ENCODE results near the gene EMC7. TPM values are rescaled to one million over a fixed set of nuclear protein-coding genes. Genes with fewer than 3 reads are reported as not detected.

The EMC7 gene
- total and polyA plus RNA-seq, 2 experiments from 2014 or later, result 63.2 to 191 TPM

DNA sequence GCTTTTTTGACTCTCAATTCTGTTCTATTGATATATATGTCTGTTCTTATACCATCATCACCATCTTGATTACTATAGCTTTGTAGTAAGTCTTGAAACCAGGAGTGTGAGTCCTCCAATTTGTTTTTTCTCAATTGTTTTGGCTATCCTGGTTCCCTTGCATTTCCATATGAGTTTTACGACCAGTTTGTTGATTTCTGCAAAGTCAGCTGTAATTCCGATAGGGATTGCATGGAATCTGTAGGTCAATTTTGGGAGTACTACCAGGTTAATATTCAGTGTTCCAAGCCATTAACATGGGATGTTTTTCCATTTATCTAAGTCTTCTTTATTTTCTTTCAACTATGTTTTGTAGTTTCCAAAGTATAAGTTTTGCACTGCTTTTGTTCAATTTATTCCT lies 27.2 kb upstream of the EMC7 start:
- 45% methylated on average over 2 of the region's 2 CpGs for WGBS (ENCODE audit: low lambda C conversion rate, missing lambda C conversion rate)

DNA sequence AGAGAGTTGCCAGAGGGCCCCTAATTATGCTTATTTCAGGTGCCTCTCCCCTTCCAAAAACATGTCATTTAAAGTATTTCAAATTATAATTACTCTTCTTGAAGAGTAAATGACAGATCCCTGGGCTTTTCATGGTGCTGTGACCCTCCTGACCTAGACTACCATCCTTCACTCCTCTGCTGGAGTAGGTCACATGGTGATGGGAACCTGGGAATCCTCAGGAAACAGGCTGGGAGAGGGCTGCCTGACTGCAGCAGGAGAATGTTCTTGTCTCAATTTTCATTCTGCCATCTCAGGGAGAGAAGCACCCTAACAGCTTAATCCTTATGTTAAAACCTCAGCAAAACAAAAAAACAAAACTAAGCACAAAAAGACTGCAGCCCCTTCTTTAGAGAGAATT lies 24.9 kb upstream of the EMC7 start:
- no peaks in the 10 kb centered on the region for H3K9me3 ChIP-seq (ENCODE audit: low read depth)
- H3K4me1 ChIP-seq (ENCODE audit: insufficient read depth), result no peaks in the 10 kb centered on the region
- no peak for DNase-seq (ENCODE audit: low spot score)
- H2AFZ ChIP-seq, result no peak overlapping the region
- H3K9me2 ChIP-seq (replicated peaks; ENCODE audit: insufficient read depth), result no peaks in the 10 kb centered on the region
- H3K36me3 ChIP-seq (replicated peaks; ENCODE audit: insufficient read depth, low read depth), result no peaks in the 10 kb centered on the region
- no peak overlapping the region for H3K4me3 ChIP-seq
- no peaks in the 10 kb centered on the region for H3K79me2 ChIP-seq
- H3K27me3 ChIP-seq, result no peaks in the 10 kb centered on the region
- H3K4me2 ChIP-seq, result no peak overlapping the region
- no peak overlapping the region for H3K27ac ChIP-seq
- TF ChIP-seq, protein P1, sequence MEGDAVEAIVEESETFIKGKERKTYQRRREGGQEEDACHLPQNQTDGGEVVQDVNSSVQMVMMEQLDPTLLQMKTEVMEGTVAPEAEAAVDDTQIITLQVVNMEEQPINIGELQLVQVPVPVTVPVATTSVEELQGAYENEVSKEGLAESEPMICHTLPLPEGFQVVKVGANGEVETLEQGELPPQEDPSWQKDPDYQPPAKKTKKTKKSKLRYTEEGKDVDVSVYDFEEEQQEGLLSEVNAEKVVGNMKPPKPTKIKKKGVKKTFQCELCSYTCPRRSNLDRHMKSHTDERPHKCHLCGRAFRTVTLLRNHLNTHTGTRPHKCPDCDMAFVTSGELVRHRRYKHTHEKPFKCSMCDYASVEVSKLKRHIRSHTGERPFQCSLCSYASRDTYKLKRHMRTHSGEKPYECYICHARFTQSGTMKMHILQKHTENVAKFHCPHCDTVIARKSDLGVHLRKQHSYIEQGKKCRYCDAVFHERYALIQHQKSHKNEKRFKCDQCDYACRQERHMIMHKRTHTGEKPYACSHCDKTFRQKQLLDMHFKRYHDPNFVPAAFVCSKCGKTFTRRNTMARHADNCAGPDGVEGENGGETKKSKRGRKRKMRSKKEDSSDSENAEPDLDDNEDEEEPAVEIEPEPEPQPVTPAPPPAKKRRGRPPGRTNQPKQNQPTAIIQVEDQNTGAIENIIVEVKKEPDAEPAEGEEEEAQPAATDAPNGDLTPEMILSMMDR (IDR thresholded peaks at IDR 0.05; ENCODE audit: poor library complexity), result no peak
- TF ChIP-seq EZH2 (IDR thresholded peaks at IDR 0.05; ENCODE audit: borderline replicate concordance) (no peak), EZH2phosphoT487 (IDR thresholded peaks at IDR 0.05; ENCODE audit: low read depth, severe bottlenecking, unreplicated experiment) (no peak)
- H4K20me1 ChIP-seq (ENCODE audit: insufficient read depth, poor library complexity, severe bottlenecking), result no peaks in the 10 kb centered on the region

More for the DNA sequence above, 27.2 kb upstream of the EMC7 start:
- no peak for DNase-seq (ENCODE audit: low spot score)
- Histone ChIP-seq H3K4me1 (ENCODE audit: insufficient read depth) (no peaks in the 10 kb centered on the region), H4K20me1 (ENCODE audit: insufficient read depth, poor library complexity, severe bottlenecking) (no peaks in the 10 kb centered on the region), H3K4me2 (no peak overlapping the region), H3K36me3 (replicated peaks; ENCODE audit: insufficient read depth, low read depth) (no peaks in the 10 kb centered on the region), H3K27ac (no peak overlapping the region), H3K79me2 (no peaks in the 10 kb centered on the region), H3K9me2 (replicated peaks; ENCODE audit: insufficient read depth) (no peaks in the 10 kb centered on the region), H3K27me3 (no peaks in the 10 kb centered on the region), H3K4me3 (no peak overlapping the region), H2AFZ (no peak overlapping the region), H3K9me3 (ENCODE audit: low read depth) (no peaks in the 10 kb centered on the region)
- TF ChIP-seq, protein P1 (IDR thresholded peaks at IDR 0.05; ENCODE audit: poor library complexity), result no peak
- TF ChIP-seq EZH2 (IDR thresholded peaks at IDR 0.05; ENCODE audit: borderline replicate concordance), result no peak
- no peak for TF ChIP-seq EZH2phosphoT487 (IDR thresholded peaks at IDR 0.05; ENCODE audit: low read depth, severe bottlenecking, unreplicated experiment)

DNA sequence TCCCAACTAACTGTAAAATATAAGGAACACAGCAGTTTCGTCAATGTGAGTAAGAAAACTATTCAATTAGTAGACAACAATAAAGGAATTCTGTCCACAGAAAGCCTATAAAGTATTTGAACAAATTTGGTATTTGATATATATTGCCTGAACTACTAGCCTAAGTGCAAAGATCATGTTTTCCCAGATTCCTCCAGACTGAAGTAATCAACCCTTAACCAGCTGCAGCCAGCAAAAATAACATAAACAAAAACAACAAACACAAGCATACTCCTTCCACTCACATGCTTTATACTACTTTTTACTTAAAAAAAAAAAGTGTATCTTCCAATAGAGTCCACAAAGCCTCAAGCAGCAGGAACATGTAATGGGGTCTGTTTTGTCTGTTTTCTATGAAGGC lies 24.3 kb upstream of the EMC7 start:
- no peak for DNase-seq (ENCODE audit: low spot score)
- Histone ChIP-seq H3K9me2 (replicated peaks; ENCODE audit: insufficient read depth) (no peaks in the 10 kb centered on the region), H3K4me3 (no peak overlapping the region), H3K36me3 (replicated peaks; ENCODE audit: insufficient read depth, low read depth) (no peaks in the 10 kb centered on the region), H3K27ac (no peak overlapping the region), H2AFZ (no peak overlapping the region), H3K27me3 (no peaks in the 10 kb centered on the region), H3K4me2 (no peak overlapping the region), H3K9me3 (ENCODE audit: low read depth) (no peaks in the 10 kb centered on the region), H3K4me1 (ENCODE audit: insufficient read depth) (no peaks in the 10 kb centered on the region), H3K79me2 (no peaks in the 10 kb centered on the region), H4K20me1 (ENCODE audit: insufficient read depth, poor library complexity, severe bottlenecking) (no peaks in the 10 kb centered on the region)
- WGBS (ENCODE audit: low lambda C conversion rate, missing lambda C conversion rate), result 63% methylated on average over 1 of the region's 1 CpG
- TF ChIP-seq, protein P1 (IDR thresholded peaks at IDR 0.05; ENCODE audit: poor library complexity), result no peak
- TF ChIP-seq EZH2 (IDR thresholded peaks at IDR 0.05; ENCODE audit: borderline replicate concordance), result no peak
- TF ChIP-seq EZH2phosphoT487 (IDR thresholded peaks at IDR 0.05; ENCODE audit: low read depth, severe bottlenecking, unreplicated experiment), result no peak

DNA sequence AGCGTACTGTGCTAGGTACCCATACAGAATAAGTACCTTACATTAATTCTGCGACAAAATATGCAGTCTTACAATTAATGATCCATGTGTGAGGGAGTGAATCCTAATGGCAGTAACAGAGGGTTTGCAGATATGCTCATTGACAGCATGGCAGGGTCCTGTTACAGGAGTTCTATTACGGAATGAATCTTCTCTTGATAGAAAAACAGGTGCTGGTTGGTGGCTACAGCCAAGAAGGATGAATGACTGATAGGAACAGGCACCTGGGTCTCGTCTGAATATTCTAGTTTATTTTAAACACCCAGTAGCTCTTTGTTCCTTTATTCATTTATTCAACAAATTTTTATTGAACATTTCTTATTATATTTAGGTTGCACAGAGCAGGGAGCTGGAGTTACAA lies 23.0 kb upstream of the EMC7 start:
- Histone ChIP-seq H3K4me2 (no peak overlapping the region), H2AFZ (no peak overlapping the region), H3K9me3 (ENCODE audit: low read depth) (no peaks in the 10 kb centered on the region), H3K4me3 (no peak overlapping the region), H4K20me1 (ENCODE audit: insufficient read depth, poor library complexity, severe bottlenecking) (no peaks in the 10 kb centered on the region), H3K79me2 (no peaks in the 10 kb centered on the region), H3K36me3 (replicated peaks; ENCODE audit: insufficient read depth, low read depth) (no peaks in the 10 kb centered on the region), H3K9me2 (replicated peaks; ENCODE audit: insufficient read depth) (no peaks in the 10 kb centered on the region), H3K4me1 (ENCODE audit: insufficient read depth) (no peaks in the 10 kb centered on the region), H3K27ac (no peak overlapping the region), H3K27me3 (no peaks in the 10 kb centered on the region)
- DNase-seq (ENCODE audit: low spot score), result no peak
- 88% methylated on average over 4 of the region's 4 CpGs for WGBS (ENCODE audit: low lambda C conversion rate, missing lambda C conversion rate)
- TF ChIP-seq, protein P1 (IDR thresholded peaks at IDR 0.05; ENCODE audit: poor library complexity), result no peak
- TF ChIP-seq EZH2phosphoT487 (IDR thresholded peaks at IDR 0.05; ENCODE audit: low read depth, severe bottlenecking, unreplicated experiment) (no peak), EZH2 (IDR thresholded peaks at IDR 0.05; ENCODE audit: borderline replicate concordance) (no peak)
